NCI-H524 treated with DMSO at 0.1 percent for 48 hours (cell line): ENCODE results near the gene USP24.

ENCODE experiments used
- DNase-seq: peaks from one replicate; lab custom pipeline; 2025; lab: John Stamatoyannopoulos, UW

USP24 gene

DNA sequence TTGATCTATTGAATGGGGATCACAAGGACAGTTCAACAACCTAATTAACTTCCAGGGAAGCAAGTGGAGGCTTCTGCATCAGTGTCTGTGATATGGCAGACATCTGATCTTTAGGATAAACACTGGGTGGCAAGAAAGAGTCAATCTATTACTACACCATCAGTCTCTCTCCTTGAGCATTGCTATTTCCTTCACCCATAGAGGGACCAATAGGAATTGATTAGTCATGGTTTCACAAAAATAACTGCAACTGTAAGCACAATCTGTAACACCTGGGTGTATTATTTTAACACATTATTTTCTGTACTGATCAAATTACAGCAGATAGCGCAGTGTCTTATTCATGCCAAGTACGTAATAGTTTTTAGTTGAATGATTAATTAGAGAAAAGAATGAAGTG, 50.3 kb downstream of the USP24 start:
- no peak for DNase-seq

DNA sequence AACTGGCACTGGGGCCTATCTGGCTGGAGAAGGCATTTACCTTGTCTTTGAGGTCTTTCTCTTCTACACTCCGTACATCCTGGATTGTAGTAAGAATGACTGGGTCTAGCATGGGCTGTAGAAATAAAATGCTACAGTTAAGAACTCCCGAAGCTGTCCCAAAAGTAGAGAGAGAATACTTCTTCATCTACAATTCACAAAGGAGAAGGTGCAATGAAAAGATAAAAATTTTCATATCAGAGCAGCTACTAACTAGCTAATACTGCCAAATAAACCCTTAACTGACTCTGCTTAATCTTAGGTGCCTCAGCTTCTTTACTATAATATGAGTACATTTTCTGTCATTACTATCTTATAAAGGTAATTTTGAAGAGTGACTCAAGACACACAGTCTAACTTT, 55.6 kb downstream of the USP24 start:
- DNase-seq = no peak

DNA sequence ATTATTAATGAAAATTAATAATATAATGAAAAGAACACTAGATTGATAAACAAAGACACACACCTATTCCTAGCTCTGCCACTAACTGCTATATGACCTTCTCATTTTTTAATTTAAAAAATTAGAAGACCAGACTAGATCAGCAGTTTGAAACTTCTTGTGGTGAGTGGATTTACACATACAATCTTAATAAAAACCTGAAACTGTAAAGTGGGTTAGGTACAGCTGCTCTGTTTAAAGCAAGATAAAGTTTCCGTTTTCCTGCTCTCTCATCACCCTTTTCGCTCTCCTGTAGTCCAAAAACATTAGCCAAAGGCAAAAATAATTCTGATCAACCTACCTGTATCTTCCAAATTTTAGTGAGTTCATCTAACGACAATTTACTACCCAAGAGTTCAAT, 58.6 kb downstream of the USP24 start:
- no peak for DNase-seq

DNA sequence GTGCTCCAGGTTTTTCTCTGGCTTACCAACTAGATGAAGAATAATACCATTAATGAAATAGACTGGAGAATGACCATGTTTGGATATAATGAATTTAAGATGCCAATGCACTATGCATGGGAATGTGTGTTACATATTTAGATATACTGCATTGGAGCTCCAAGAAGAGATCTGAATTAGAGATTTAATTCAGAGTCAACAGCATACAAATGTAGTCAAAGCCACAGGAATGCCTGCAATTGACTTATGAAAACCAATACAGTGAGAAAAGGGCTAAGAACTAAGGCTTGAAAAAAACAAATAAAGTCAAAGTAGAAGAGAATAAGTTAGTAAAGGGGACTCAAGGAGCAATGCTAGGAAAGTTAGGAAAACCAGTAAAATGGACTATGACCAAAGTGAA, 59.1 kb downstream of the USP24 start:
- no peak for DNase-seq

DNA sequence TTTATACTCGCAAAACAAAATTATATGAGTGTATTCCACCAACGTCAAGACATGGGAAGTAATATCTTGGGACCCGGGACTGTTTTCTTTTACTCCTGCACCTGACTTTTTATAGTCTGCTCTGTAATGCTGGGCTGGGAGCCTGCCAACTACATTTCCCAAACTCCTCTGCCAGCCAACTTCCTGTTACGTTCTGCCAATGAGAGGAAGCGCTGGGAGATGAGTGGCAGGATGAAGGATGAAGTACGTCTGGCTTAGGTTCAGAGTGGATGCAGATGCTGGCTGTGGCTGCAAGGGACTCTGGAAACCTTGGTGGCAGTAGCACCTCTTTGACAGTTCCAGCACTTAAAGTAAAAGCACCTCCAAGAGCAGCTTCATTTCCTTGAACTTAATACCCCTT, 59.6 kb downstream of the USP24 start:
- no peak for DNase-seq

DNA sequence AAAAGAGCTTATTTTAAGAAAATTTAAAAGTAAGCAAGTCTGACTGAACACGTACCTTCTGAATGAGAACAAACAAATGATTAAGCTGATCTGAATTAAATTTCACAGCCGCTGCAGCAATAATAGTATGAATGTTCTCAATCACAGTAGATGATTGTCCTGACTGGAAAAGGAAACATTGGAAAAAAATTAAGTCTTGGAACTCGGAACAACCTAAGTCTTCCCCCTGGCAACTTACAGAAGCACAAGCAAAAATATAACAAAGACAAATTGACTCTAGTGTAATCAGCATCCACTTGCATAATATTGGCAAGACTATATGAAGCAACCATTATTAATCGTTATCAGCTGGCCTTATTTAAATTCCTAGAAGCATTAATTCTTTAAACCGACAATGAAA, 60.5 kb downstream of the USP24 start:
- no peak for DNase-seq

DNA sequence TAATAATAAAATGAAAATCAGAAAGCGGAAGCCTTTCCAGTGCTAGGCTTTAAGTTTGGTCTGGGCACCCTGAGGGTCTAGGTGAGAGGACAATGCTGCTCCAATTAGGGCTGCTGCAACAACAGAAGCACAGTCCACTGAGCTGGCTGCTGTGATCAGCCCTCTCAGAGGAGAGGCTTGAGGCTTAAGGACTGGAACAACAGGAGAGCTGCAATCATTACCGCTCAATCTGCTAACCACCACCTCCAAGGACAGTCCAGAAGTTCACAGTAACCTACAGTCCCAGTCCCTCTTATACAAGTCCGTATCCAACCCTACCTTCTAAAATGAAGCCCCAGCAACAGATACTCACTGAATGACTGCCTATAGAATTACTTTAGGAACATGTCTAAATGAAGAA, 62.1 kb downstream of the USP24 start:
- no peak for DNase-seq

DNA sequence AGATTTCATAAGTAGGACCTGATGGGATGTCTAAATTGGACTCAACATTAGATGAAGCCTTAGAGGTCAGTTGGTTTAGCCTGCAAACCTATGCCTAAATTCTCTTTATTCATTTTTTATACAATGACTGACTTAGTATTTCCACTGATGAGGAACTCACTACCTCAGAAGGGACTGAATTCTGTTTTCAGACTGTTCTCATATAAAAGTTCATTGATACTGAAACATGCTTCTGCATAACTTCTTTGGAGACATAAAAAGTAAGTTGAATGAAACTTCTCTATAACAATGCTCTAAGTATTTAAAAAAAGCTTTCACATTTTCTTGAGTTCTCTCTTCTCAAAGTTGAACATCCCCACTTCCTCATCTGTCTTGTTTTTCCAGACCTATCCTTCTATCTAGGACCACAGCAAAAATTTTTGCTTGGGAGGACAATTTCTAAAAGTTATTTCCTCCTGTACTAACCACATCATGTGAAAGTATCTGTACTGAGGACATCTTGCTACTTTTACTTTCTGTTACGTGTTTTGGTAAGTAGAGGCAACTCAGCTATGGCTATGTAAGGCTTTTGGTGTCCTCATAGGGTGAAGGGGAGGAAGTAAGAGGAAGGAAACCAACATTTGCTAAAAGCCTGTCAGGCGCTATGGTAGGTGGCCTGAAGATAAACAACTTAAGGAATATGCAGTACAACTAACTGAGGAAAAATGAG, 64.1 kb downstream of the USP24 start:
- DNase-seq = no peak

DNA sequence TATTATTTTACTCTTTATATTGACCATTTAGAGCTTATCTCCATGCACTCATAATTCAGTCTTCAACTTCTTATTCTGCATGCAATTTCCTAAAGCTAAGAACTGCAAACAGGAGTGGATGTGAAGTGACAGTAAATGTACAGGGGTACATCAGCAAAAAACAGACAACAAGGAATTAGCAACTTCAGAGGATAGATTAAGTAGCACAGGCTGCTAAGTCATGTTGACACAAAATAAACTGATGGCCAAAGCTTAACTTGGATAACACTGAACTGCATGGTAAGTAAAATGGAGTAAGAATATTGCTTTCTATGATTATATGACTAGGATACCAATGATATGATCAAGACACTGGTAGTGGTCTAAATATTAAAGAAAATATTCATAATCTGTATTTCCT, 66.5 kb downstream of the USP24 start:
- DNase-seq = no peak

DNA sequence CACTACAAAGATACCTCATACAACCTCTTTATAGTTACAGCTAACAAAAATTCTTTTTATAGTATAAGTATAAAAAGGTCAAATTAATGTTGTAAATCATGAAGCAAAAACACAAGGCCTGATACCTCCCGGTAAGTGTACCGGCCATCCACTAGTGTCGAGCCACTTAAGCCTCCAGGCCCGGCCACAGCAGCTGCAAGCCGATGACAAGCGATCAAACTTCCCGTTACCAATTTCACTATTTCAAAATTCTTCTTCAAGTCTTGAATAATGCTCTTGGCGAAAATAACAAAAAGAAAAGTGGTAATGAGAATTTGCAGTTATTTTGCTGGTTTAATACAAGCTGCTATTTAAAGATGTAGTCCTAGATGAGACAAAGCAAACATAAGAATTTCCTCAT, 67.6 kb downstream of the USP24 start:
- no peak for DNase-seq

DNA sequence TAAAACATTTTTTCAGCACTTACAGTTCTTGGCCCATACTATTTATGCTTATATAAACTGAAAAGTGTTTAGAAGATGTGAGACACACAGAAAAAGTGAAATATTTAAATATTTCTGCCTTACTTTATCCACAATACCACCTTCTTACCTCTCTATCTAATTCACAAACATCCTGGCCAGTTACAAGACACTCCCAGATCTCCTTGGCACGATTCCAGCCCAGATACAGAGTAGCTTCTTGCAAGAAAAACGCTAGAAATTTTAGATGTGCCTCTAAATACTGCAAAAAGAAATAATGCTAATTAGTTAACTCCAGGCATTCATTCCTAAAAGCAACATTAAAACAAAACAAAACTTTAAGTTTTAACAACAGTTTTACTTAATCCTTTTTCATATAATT, 68.4 kb downstream of the USP24 start:
- DNase-seq = no peak

DNA sequence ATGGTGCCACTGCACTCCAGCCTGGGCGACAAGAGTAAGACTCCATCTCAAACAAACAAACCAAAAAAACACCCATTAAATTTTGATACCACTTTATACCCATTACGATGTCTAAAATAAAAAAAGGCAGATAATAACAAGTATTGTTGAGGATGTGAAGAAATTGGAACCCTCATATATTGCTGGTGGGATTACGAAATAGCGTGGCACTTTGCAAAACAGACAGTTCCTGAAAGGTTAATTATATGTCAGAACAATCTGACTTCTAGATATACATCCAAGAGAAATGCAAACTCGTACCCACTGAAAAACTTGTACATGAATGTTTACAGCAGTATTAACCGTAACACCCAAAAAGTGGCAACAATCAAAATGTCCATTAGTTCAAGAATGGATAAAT, 70.3 kb downstream of the USP24 start:
- no peak for DNase-seq

DNA sequence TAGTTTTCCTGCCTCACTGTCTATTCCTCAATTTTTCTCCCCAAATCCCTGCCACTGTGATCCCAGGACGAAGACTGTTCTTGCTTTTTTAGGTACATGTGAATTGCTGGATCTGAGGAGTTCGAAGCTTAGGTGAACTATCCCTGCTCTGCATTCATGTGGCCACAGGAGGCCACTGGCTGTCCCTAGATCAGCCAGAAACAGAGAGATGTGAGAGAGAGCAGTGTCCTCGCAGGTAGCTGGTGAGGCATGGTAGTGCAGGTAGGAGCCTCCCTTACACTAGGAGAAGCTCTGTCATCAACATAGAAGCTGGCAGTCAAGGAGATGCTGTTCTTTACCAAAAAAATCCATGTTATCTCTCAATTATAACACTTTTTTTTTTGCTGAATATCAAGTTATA, 71.5 kb downstream of the USP24 start:
- no peak for DNase-seq

DNA sequence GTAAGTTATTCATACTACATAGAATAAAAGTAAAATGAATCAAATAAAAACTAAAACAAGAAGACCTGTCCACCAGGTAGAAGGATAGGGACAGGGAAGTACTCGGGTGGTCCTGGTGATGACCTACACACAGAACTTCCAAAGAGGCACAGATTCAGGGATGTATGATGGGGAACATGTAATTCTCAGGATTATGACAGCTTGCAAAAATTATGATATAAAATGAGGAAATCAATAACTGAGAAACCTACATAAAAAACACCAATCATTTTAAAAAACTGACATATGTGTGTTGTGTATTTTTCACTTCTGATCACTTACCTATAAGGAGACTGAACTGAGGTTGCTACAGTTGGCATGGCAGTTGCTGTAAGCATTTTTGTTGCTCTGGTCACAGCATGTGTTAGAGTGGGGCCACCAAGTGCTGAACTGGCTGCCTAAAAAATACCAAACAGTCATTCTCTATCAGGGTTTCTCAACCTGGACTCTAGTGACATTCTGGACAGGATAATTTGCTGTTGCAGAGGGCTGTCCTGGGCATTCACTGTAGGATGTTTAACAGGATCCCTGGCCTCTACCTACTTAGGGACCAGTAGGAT, 73.8 kb downstream of the USP24 start:
- DNase-seq = no peak

DNA sequence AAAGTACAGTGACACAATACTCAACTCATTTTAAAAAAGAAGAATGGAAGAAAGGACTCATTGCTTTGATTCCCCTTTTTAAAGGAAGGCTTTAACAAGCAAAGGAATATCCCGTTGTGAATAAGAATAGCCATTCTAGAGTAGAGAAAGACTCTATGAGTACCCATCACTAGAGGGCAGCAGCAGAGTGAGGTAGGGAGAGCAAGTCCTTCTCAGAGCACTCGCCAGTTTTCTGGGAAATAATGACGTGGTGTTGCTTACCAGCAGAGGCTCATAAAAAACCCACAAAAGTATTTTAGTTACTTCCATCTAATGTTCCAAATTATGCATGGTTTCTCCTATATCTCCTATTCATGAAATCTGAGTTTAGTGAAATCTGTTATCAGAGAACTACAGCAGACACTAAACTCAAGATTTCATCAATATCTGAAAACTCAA, 74.6 kb downstream of the USP24 start:
- DNase-seq = no peak

DNA sequence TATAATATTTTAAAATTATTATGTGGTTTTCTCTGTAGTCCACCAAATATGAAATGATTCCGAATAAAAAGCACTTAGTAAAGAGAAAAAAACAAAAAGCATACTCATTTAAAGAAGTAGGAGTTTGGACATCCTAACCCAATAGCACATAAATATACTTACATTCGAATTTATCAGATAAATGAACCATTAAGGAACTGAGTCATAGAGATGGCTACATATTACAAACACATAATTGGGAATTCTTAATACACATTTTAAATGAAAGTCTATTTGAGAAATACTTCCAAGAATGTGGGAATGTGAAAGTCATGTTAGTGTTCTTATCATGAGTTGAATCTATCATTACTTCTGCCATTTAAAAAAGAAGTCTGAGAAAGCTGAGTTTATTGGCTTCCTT, 75.0 kb downstream of the USP24 start:
- no peak for DNase-seq

DNA sequence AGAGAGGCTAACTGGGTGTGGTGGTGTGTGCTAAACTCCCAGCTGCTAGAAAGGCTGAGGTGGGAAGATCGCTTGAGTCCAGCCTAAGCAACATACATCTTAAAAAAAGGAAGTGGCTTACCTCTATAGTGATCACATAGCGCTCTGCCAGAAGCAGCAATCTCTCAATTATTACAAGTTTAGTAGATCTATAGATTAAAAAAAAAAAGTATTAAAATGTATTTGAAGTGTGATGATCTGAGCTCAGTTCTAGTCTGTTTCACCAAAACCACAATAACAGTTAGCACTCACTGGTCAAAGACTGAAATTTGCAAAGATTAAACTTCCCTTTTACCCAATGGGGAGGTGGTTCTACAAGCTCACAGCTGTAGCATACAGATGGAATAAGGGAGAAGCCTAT, 76.3 kb downstream of the USP24 start:
- no peak for DNase-seq

DNA sequence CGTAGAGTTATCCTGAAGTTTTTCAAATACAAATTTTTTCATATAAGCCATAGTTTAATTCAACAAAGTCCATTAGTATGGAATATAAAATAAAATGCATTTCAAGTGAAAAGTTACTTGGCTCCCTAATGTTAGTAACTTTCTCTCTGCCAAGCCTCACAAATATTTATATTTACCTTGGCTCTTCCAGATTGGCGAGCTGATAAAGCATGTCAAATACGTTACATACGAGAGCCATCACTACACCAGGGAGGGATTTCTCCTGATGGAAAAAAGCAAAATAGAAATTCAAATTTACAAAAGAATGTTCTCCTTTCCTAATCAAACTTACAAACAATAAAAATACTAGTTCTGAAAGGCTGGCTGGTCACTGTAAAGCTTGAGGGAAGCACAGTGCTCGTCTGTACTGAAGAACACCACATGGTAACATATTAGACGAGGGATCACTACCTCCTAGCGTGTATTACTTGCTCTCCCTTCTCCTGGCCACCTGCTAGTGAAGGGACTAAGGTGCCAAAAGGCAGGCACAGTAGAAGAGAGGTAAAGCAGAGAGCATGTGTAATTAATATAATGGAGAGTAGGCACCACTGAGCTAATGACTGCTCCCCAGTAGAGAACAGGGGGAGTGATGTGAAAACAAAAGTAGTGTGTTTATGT, 80.9 kb downstream of the USP24 start:
- DNase-seq = no peak

DNA sequence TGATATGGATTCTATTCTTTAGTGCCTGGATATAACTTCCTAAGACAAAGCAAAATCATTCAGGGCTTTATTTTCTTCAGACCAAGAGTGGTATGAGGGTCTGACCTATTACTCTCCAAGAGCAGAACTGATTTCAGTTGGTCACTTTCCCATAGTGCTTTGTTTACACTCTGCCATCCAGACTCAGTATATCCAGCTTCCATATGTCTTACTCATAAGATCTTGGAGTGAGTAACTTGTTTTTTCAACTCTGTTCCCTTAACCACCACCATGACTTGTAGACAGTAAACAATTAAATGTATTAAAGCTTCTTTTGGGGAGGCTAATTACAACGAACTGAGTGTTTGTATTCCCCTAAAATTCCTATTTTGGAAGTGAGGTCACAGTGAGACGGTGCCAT, 83.4 kb downstream of the USP24 start:
- DNase-seq = no peak

DNA sequence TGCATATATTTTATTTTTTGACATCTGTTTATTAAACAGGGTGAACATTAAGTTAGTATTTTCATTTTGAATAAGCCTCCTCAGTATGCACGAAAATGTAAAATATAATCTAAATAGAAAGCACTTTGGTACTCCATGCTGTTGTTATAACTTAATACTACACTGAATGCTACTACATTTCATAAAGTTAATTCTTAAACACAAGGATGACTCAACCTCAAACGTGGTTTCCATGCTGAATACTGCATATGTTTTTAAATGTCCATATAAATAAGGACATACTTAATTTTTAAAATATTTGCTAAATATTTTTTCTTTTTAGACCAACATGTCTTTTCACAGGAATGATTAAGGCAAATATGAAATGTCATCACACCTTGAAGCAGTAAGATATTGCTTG, 83.9 kb downstream of the USP24 start:
- no peak for DNase-seq

DNA sequence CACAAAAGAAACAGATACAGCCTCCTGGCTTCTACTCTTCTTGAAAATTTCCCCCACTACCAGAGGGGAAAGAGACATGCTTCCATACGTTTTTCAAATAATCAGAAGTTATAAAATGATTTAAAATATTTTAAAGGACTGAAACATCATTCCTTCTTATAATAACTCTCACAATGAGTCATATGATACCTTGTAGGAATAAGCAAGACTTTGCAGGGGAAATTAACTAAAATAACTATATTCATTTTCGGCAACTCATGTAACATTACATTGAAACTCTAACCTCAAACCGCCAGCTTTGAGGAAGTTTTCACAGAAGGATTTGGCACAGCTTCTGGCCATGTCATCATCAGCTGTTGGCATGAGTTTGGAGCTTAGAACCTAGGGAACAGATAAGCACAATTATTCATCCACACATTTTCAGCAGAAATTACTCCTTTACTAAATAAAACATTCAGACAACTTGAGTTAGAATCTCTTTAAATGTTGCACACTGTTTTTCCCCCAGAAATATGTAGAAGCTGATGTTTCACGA, 85.9 kb downstream of the USP24 start:
- DNase-seq = no peak

DNA sequence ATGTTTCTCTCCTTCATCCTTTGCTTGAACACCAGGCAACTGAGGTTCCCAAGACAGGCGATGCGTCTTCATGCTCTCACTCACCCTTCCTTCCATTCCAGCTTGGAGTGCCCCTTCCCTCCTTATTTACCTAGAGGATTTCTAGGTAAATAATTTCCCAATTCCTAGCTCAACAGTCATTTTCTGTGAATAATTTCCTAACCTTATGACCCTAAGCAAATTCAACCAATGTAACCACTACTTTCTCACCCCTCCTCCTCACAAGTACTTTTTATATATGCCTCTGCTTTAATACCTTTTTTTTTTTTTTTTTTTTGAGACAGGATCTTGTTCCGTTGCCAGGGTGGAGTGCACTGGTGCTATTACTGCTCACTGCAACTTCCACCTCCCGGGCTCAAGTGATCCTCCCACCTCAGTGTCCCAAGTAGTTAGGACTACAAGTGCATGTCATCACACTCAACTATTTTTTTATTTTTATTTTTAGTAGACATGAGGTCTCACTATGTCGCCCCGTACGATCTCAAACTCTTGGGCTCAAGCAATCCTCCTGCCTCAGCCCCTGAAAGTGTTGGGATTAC, 86.7 kb downstream of the USP24 start:
- DNase-seq = no peak

DNA sequence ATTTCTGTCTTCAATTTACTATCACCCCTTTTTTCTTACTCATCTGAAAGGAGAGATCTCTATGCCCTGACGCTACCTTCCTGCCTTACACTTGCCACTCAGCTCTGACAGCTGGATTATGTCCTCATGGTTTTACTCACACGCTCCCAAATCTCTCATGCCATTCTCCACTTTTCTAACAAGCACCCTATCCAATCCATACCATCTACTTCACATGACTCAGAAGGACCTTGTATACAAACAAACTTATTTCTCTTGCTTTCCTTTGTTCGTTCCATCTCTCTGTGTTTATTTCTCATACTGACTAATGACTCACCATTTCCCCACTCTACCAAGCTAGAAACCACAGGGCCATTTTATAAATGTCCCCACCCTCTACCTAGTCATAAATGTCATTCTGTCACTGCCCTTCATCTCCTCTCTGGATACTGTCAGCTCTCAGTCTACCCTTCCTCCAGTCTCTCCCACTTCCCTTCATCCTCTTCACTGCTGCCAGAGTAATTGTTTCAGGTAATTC, 87.3 kb downstream of the USP24 start:
- no peak for DNase-seq
